NCI-H1092 (cell line): ENCODE measurements around the gene L3MBTL4.
"Not testable (repeated sequence)": the region's sequence is repeated elsewhere in the genome, so short reads cannot be mapped to it uniquely, and the experiment has no call there.

ENCODE experiments used
- DNase-seq: peaks from one replicate; lab custom pipeline; 2025; lab: John Stamatoyannopoulos, UW

L3MBTL4 gene

GRCh38 chr18:6310714-6311113, 104.0 kb downstream of the L3MBTL4 start:
- DNase-seq: no peak

- no peak for DNase-seq
These were observed 116.8 kb downstream of the L3MBTL4 start for GRCh38 chr18:6297875-6298274.

GRCh38 chr18:6294148-6294784, 120.4 kb downstream of the L3MBTL4 start:
- no peak for DNase-seq

- no peak for DNase-seq
These were observed 124.9 kb downstream of the L3MBTL4 start for GRCh38 chr18:6289843-6290242.

- no peak for DNase-seq
These were observed 128.1 kb downstream of the L3MBTL4 start for GRCh38 chr18:6286585-6286984.

GRCh38 chr18:6284761-6285160, 129.9 kb downstream of the L3MBTL4 start:
- DNase-seq: no peak

- no peak for DNase-seq
These were observed 130.4 kb downstream of the L3MBTL4 start for GRCh38 chr18:6284300-6284699.

- no peak for DNase-seq
These were observed 132.8 kb downstream of the L3MBTL4 start for GRCh38 chr18:6281874-6282273.

GRCh38 chr18:6280211-6280743, 134.4 kb downstream of the L3MBTL4 start:
- no peak for DNase-seq

- no peak for DNase-seq
These were observed 135.4 kb downstream of the L3MBTL4 start for GRCh38 chr18:6279308-6279707.

- no peak for DNase-seq
These were observed 141.3 kb downstream of the L3MBTL4 start for GRCh38 chr18:6273423-6273822.

- DNase-seq: not testable (repeated sequence)
These were observed 142.6 kb downstream of the L3MBTL4 start for GRCh38 chr18:6272144-6272543.

- no peak for DNase-seq
These were observed 143.1 kb downstream of the L3MBTL4 start for GRCh38 chr18:6271585-6271984.

- DNase-seq: no peak
These were observed 143.9 kb downstream of the L3MBTL4 start for GRCh38 chr18:6270771-6271216.

- DNase-seq: no peak
These were observed 144.9 kb downstream of the L3MBTL4 start for GRCh38 chr18:6269660-6270332.

- DNase-seq: no peak
These were observed 148.5 kb downstream of the L3MBTL4 start for GRCh38 chr18:6266212-6266611.

- no peak for DNase-seq
These were observed 152.8 kb downstream of the L3MBTL4 start for GRCh38 chr18:6261938-6262337.

GRCh38 chr18:6259324-6259723, 155.4 kb downstream of the L3MBTL4 start:
- not testable (repeated sequence) for DNase-seq

- DNase-seq: no peak
These were observed 156.8 kb downstream of the L3MBTL4 start for GRCh38 chr18:6257950-6258349.

- no peak for DNase-seq
These were observed 158.2 kb downstream of the L3MBTL4 start for GRCh38 chr18:6256521-6256920.

- no peak for DNase-seq
These were observed 158.8 kb downstream of the L3MBTL4 start for GRCh38 chr18:6255886-6256285.

GRCh38 chr18:6255116-6255705, 159.5 kb downstream of the L3MBTL4 start:
- no peak for DNase-seq

GRCh38 chr18:6254456-6254855, 160.3 kb downstream of the L3MBTL4 start:
- no peak for DNase-seq
